ENCODE results near the gene ESYT3.

- TF ChIP-seq EGR1 (IDR thresholded peaks at IDR 0.05) (no peak), TAF1 (IDR thresholded peaks at IDR 0.05; ENCODE audit: low read depth) (no peak), YY1 (IDR thresholded peaks at IDR 0.05; ENCODE audit: low read depth) (no peak), CEBPB (IDR thresholded peaks at IDR 0.05) (no peak), MAX (IDR thresholded peaks at IDR 0.05) (no peak), ZBTB7A (IDR thresholded peaks at IDR 0.05; ENCODE audit: low read depth) (no peak), NFIC (IDR thresholded peaks at IDR 0.05) (no peak), CREB1 (IDR thresholded peaks at IDR 0.05; ENCODE audit: low read depth) (no peak), USF1 (IDR thresholded peaks at IDR 0.05) (no peak), EP300 (IDR thresholded peaks at IDR 0.05; ENCODE audit: borderline replicate concordance) (no peak), RAD21 (IDR thresholded peaks at IDR 0.05; ENCODE audit: low read depth) (no peak), REST (IDR thresholded peaks at IDR 0.05; ENCODE audit: low read depth) (no peak)
These were observed 8.0 kb downstream of the ESYT3 start for GRCh38 chr3:138442433-138442832.

Measured in Ishikawa (cell line).